ENCODE results near the gene DLG5. TPM values are rescaled to one million over a fixed set of nuclear protein-coding genes. Genes with fewer than 3 reads are reported as not detected.

DLG5 gene
- polyA plus RNA-seq, 1 of the 3 experiments (the other 2 are of a cell fraction) = 31.3 TPM

DNA sequence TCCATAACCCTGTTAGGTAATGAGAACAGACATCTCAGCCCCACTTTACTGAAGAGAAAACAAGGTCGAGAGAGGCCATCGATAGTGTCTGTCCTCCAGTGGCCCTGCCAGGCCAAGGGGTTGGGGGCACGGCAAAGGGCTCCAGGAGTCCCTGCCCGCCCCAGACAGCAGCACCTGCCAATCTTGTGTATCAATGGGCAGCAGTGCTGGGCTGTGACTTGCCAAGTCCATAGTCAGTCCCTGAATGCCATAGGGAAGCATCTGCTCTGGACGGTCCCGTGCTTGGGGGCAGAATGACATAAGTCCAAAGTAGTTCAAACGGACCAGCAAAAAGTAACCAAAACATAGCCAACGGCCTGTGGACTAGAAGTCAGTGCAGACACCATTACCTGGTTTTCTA is 33.2 kb downstream of the DLG5 start:
- TF ChIP-seq FOSL2 (IDR thresholded peaks at IDR 0.05; ENCODE audit: borderline replicate concordance, low read depth) (no peak), RCOR1 (IDR thresholded peaks at IDR 0.05; ENCODE audit: low read length) (no peak), TAF1 (IDR thresholded peaks at IDR 0.05; ENCODE audit: borderline replicate concordance, low read depth, low read length) (no peak), SIN3A (IDR thresholded peaks at IDR 0.05; ENCODE audit: borderline replicate concordance, low read depth, low read length) (no peak), FOXM1 (IDR thresholded peaks at IDR 0.05; ENCODE audit: low read depth) (no peak), NFIC (IDR thresholded peaks at IDR 0.05; ENCODE audit: borderline replicate concordance) (no peak), FOXJ3 (CRISPR knock-in tag; IDR thresholded peaks at IDR 0.05) (no peak), EZH2phosphoT487 (IDR thresholded peaks at IDR 0.05; ENCODE audit: borderline replicate concordance, low read depth) (no peak), RFX5 (IDR thresholded peaks at IDR 0.05; ENCODE audit: low read length) (no peak), YY1 (IDR thresholded peaks at IDR 0.05; ENCODE audit: low read depth) (no peak)
- TF ChIP-seq, protein P1, sequence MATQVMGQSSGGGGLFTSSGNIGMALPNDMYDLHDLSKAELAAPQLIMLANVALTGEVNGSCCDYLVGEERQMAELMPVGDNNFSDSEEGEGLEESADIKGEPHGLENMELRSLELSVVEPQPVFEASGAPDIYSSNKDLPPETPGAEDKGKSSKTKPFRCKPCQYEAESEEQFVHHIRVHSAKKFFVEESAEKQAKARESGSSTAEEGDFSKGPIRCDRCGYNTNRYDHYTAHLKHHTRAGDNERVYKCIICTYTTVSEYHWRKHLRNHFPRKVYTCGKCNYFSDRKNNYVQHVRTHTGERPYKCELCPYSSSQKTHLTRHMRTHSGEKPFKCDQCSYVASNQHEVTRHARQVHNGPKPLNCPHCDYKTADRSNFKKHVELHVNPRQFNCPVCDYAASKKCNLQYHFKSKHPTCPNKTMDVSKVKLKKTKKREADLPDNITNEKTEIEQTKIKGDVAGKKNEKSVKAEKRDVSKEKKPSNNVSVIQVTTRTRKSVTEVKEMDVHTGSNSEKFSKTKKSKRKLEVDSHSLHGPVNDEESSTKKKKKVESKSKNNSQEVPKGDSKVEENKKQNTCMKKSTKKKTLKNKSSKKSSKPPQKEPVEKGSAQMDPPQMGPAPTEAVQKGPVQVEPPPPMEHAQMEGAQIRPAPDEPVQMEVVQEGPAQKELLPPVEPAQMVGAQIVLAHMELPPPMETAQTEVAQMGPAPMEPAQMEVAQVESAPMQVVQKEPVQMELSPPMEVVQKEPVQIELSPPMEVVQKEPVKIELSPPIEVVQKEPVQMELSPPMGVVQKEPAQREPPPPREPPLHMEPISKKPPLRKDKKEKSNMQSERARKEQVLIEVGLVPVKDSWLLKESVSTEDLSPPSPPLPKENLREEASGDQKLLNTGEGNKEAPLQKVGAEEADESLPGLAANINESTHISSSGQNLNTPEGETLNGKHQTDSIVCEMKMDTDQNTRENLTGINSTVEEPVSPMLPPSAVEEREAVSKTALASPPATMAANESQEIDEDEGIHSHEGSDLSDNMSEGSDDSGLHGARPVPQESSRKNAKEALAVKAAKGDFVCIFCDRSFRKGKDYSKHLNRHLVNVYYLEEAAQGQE (IDR thresholded peaks at IDR 0.05; ENCODE audit: low read depth, low read length) = no peak
- TF ChIP-seq, protein P2, sequence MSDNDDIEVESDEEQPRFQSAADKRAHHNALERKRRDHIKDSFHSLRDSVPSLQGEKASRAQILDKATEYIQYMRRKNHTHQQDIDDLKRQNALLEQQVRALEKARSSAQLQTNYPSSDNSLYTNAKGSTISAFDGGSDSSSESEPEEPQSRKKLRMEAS (IDR thresholded peaks at IDR 0.05; ENCODE audit: low read depth) = no peak
- DNase-seq = no peak
- Histone ChIP-seq H3K36me3 (replicated peaks in 1 of 2; ENCODE audit: control insufficient read depth in 1 of 2, insufficient read depth in 2 of 2, low read length in 1 of 2) (no peaks in the 10 kb centered on the region), H3K9ac (no peak overlapping the region), H3K4me2 (no peak overlapping the region), H3K9me2 (no peaks in the 10 kb centered on the region), H3K4me1 (ENCODE audit: control insufficient read depth in 1 of 2, insufficient read depth in 2 of 2, low read depth in 1 of 2, low read length in 1 of 2) (peaks cover 10 to 68% of the 10 kb centered on the region in 2 experiments), H2AFZ (ENCODE audit: low read depth) (no peak overlapping the region), H3F3A (replicated peaks; ENCODE audit: insufficient read depth) (peaks cover 2% of the 10 kb centered on the region), H3K4me3 (ENCODE audit: low read depth in 2 of 2, low read length in 1 of 2) (no peak overlapping the region), H4K20me1 (ENCODE audit: insufficient read depth) (peaks cover 91% of the 10 kb centered on the region), H3K9me3 (no peaks in the 10 kb centered on the region), H3K27ac (ENCODE audit: low read depth in 2 of 2, low read length in 1 of 2) (peak overlapping the region in 1 of 2 experiments; percentile 36; a peak in 1 of 4 replicates), H3K79me2 (ENCODE audit: insufficient read depth) (peaks cover 97% of the 10 kb centered on the region), H3K27me3 (ENCODE audit: insufficient read depth) (no peaks in the 10 kb centered on the region)
- POLR2A ChIA-PET = no interaction called here
- CTCF ChIA-PET = interaction anchor here (1.7 kb wide), 1 partner anchor 32 kb away, joined by 5 read pairs; no protein-coding TSS in a partner anchor
- WGBS (ENCODE audit: low lambda C conversion rate) = 88% methylated on average over 6 of the region's 8 CpGs

DNA sequence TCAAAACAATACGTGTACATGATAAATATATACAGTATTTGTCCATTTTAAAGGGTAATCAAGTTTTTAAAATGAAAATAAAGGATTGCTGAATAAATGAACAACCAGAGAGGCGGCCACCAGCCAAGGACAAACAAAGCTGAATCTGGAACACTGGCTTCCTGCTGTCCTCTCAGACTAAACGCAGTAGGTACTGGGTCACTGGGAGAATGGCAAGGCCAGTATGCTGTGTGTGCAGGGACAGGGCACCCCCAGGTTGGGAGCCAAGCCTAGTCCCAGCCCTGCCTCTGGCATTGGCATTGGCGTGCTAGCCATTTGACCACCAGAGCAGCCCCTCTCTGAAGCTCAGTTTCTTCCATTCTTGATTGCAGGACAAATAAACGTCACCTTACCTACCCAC is 33.8 kb downstream of the DLG5 start:
- CTCF ChIA-PET = interaction anchor here (1.1 kb wide), 1 partner anchor 18 kb away, joined by 3 read pairs; no protein-coding TSS in a partner anchor
- Histone ChIP-seq H3K9me3 (no peaks in the 10 kb centered on the region), H3K79me2 (ENCODE audit: insufficient read depth) (peaks cover 97% of the 10 kb centered on the region), H3K4me3 (ENCODE audit: low read depth in 2 of 2, low read length in 1 of 2) (no peak overlapping the region), H3K9me2 (no peaks in the 10 kb centered on the region), H3F3A (replicated peaks; ENCODE audit: insufficient read depth) (peaks cover 9% of the 10 kb centered on the region), H3K36me3 (replicated peaks in 1 of 2; ENCODE audit: control insufficient read depth in 1 of 2, insufficient read depth in 2 of 2, low read length in 1 of 2) (no peaks in the 10 kb centered on the region), H3K4me2 (no peak overlapping the region), H3K4me1 (ENCODE audit: control insufficient read depth in 1 of 2, insufficient read depth in 2 of 2, low read depth in 1 of 2, low read length in 1 of 2) (peaks cover 17 to 68% of the 10 kb centered on the region in 2 experiments), H3K27me3 (ENCODE audit: insufficient read depth) (no peaks in the 10 kb centered on the region), H4K20me1 (ENCODE audit: insufficient read depth) (peaks cover 91% of the 10 kb centered on the region), H2AFZ (ENCODE audit: low read depth) (no peak overlapping the region), H3K27ac (ENCODE audit: low read depth in 2 of 2, low read length in 1 of 2) (peak overlapping the region in 1 of 2 experiments; percentile 36; a peak in 1 of 4 replicates), H3K9ac (no peak overlapping the region)
- 89% methylated on average over 5 of the region's 5 CpGs for WGBS (ENCODE audit: low lambda C conversion rate)
- POLR2A ChIA-PET = no interaction called here
- DNase-seq = no peak
- TF ChIP-seq TAF1 (IDR thresholded peaks at IDR 0.05; ENCODE audit: borderline replicate concordance, low read depth, low read length) = no peak
